ENCODE measurements around the gene SERPINE2. TPM values are rescaled to one million over a fixed set of nuclear protein-coding genes. Genes with fewer than 3 reads are reported as not detected.
A peak's percentile ranks its signal among the peaks of the same experiment; 100 is the strongest.

Gene SERPINE2
- total and polyA plus RNA-seq, 2 experiments from 2014 or later, result 1,864 to 5,355 TPM

DNA sequence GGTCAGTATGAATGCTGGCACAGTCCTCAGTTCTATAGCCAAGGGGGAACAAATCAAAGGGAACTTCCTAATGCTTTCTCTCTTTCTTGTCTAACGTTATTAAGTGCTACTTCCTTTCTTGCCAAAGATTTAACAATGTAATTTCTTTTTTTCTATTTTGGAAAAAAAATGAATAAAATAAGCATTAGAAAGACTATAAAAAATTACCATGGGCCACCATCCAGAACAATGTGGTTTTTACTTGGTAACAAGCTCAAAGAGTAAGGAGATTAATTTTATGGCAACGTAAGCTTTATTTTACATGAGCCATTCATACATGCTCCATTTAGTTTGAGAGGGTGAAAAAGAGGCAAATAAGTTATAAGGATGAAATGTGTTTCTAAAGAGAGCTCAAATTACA lies 40.1 kb downstream of the SERPINE2 start:
- H3K79me2 ChIP-seq (ENCODE audit: insufficient read depth), result peaks cover 100% of the 10 kb centered on the region
- H3K27ac ChIP-seq, result peak overlapping the region; percentile 71
- DNase-seq, result no peak
- no peak for TF ChIP-seq EZH2phosphoT487 (IDR thresholded peaks at IDR 0.05; ENCODE audit: insufficient read depth, low read depth)
- TF ChIP-seq EZH2 (IDR thresholded peaks at IDR 0.05; ENCODE audit: insufficient read depth, poor library complexity, severe bottlenecking), result no peak
- in situ Hi-C loops (cut with MboI), result loop anchor here (10.0 kb wide), 1 partner anchor 286 kb away; no protein-coding TSS in a partner anchor
- no peaks in the 10 kb centered on the region for H3K9me3 ChIP-seq (ENCODE audit: low read depth)
- H3K4me1 ChIP-seq (ENCODE audit: insufficient read depth), result peaks cover 25% of the 10 kb centered on the region; the same call in 1 of the 2 replicates
- no peaks in the 10 kb centered on the region for H3K9me2 ChIP-seq (ENCODE audit: insufficient read depth)
- no peak overlapping the region for H3K9ac ChIP-seq
- H4K20me1 ChIP-seq (ENCODE audit: insufficient read depth), result 0 out of 2 replicates have a peak, but pooled peaks cover 4% of the 10 kb centered on the region
- 92 to 100% methylated on average over 2 of the region's 2 CpGs for WGBS, 2 experiments (ENCODE audit: low coverage in 1 of 2, low lambda C conversion rate in 2 of 2, missing lambda C conversion rate in 2 of 2)
- H3F3A ChIP-seq (ENCODE audit: insufficient read depth), result peaks cover 85% of the 10 kb centered on the region
- H3K36me3 ChIP-seq (ENCODE audit: low read depth), result peaks cover 83% of the 10 kb centered on the region
- H3K4me3 ChIP-seq, result no peak overlapping the region
- H3K4me2 ChIP-seq (ENCODE audit: unreplicated experiment), result no peak overlapping the region
- no peaks in the 10 kb centered on the region for H3K27me3 ChIP-seq (replicated peaks; ENCODE audit: insufficient read depth)
- no peak overlapping the region for H2AFZ ChIP-seq

DNA sequence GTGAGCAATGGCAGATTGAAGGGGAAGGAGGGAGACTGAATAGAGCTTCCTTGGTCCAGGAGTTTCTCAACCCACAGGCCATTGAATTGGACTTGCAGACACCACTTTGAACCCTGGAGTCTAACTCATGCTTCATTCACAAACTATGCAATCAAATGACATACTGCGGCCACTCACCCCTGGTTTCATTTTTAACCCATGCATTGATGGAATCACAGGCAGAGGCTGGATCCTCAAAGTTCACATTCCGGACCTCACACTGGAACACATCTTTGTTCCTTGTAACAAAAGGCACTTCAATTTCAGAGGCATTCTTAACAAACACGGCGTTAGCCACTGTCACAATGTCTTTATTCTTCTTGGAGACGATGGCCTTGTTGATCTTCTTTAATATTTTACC lies 41.1 kb downstream of the SERPINE2 start:
- no peak overlapping the region for H3K9ac ChIP-seq
- peaks cover 97% of the 10 kb centered on the region for H3K79me2 ChIP-seq (ENCODE audit: insufficient read depth)
- no peaks in the 10 kb centered on the region for H3K27me3 ChIP-seq (replicated peaks; ENCODE audit: insufficient read depth)
- H3K4me3 ChIP-seq, result no peak overlapping the region
- peaks cover 27% of the 10 kb centered on the region; the same call in 1 of the 2 replicates for H3K4me1 ChIP-seq (ENCODE audit: insufficient read depth)
- peak; percentile 27 for DNase-seq
- peaks cover 85% of the 10 kb centered on the region for H3K36me3 ChIP-seq (ENCODE audit: low read depth)
- no peak overlapping the region for H3K4me2 ChIP-seq (ENCODE audit: unreplicated experiment)
- TF ChIP-seq EZH2 (IDR thresholded peaks at IDR 0.05; ENCODE audit: insufficient read depth, poor library complexity, severe bottlenecking), result no peak
- TF ChIP-seq EZH2phosphoT487 (IDR thresholded peaks at IDR 0.05; ENCODE audit: insufficient read depth, low read depth), result no peak
- H3K9me2 ChIP-seq (ENCODE audit: insufficient read depth), result no peaks in the 10 kb centered on the region
- H3K9me3 ChIP-seq (ENCODE audit: low read depth), result no peaks in the 10 kb centered on the region
- H2AFZ ChIP-seq, result no peak overlapping the region
- in situ Hi-C loops (cut with MboI), result loop anchor here (10.0 kb wide), 1 partner anchor 287 kb away; no protein-coding TSS in a partner anchor
- no peaks in the 10 kb centered on the region for H4K20me1 ChIP-seq (ENCODE audit: insufficient read depth)
- peaks cover 83% of the 10 kb centered on the region for H3F3A ChIP-seq (ENCODE audit: insufficient read depth)
- H3K27ac ChIP-seq, result peak overlapping the region; percentile 71
- WGBS, 2 experiments (ENCODE audit: low coverage in 1 of 2, low lambda C conversion rate in 2 of 2, missing lambda C conversion rate in 2 of 2), result 84% methylated on average over 5 of the region's 5 CpGs

DNA sequence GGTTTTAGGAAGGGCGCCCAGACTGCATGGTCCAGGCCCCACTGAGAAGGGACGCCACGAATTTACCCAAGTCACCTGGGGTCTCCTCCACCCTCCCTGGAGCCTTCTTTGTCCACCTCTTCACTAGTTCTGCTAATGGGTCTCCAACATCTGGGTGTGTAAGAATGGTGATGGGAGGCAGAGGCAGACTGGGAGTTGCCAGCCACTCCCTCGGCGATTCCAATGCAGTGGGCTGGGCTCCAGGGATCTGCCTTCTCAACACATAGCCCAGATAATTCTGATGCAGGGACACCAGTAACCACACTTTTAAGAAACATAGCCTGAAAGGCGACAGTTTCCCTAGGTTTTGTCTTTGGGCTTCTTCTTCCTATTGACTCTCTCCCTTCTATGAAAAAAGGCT lies 42.7 kb downstream of the SERPINE2 start:
- Histone ChIP-seq H3K27me3 (replicated peaks; ENCODE audit: insufficient read depth) (no peaks in the 10 kb centered on the region), H3K79me2 (ENCODE audit: insufficient read depth) (peaks cover 91% of the 10 kb centered on the region), H4K20me1 (ENCODE audit: insufficient read depth) (no peaks in the 10 kb centered on the region), H3K4me2 (ENCODE audit: unreplicated experiment) (no peak overlapping the region), H3F3A (ENCODE audit: insufficient read depth) (peaks cover 95% of the 10 kb centered on the region), H3K36me3 (ENCODE audit: low read depth) (peaks cover 98% of the 10 kb centered on the region), H3K27ac (peak overlapping the region; percentile 71), H2AFZ (no peak overlapping the region), H3K9ac (no peak overlapping the region), H3K9me2 (ENCODE audit: insufficient read depth) (no peaks in the 10 kb centered on the region), H3K4me1 (ENCODE audit: insufficient read depth) (peaks cover 27% of the 10 kb centered on the region; the same call in 1 of the 2 replicates), H3K9me3 (ENCODE audit: low read depth) (no peaks in the 10 kb centered on the region), H3K4me3 (no peak overlapping the region)
- WGBS, 2 experiments (ENCODE audit: low coverage in 1 of 2, low lambda C conversion rate in 2 of 2, missing lambda C conversion rate in 2 of 2), result 86% methylated on average over 6 of the region's 6 CpGs
- no peak for DNase-seq
- no peak for TF ChIP-seq EZH2 (IDR thresholded peaks at IDR 0.05; ENCODE audit: insufficient read depth, poor library complexity, severe bottlenecking)
- no peak for TF ChIP-seq EZH2phosphoT487 (IDR thresholded peaks at IDR 0.05; ENCODE audit: insufficient read depth, low read depth)
- in situ Hi-C loops (cut with MboI), result loop anchor here (10.0 kb wide), 1 partner anchor 288 kb away; no protein-coding TSS in a partner anchor

DNA sequence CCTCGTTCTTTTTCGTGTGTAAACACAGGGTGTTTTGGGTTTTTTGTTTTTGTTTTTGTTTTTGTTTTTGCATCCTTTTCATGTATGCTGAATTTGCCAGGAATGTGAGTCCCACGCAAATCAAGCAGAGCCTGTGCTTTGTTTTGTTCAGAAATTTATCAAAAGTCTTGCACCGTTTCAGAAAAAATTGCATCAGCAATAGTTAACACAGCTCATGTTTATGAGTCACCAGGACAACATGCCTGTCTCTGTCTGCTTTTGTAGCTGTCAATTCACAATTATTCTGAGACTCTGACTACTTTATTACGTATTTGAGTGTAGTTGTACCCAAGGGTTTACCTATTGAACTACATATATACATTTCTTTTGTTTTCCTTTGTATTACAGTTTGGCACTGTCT lies 43.5 kb downstream of the SERPINE2 start:
- in situ Hi-C loops (cut with MboI), result loop anchor here (10.0 kb wide), 1 partner anchor 289 kb away; no protein-coding TSS in a partner anchor
- Histone ChIP-seq H3K79me2 (ENCODE audit: insufficient read depth) (peaks cover 82% of the 10 kb centered on the region), H3K36me3 (ENCODE audit: low read depth) (peaks cover 98% of the 10 kb centered on the region)

More for the DNA sequence above, 43.5 kb downstream of the SERPINE2 start:
- Histone ChIP-seq H3K4me3 (no peak overlapping the region), H3F3A (ENCODE audit: insufficient read depth) (peaks cover 97% of the 10 kb centered on the region), H3K9ac (0 out of 2 replicates have a peak overlapping the region, but pooled peaks have one; percentile 31), H3K27me3 (replicated peaks; ENCODE audit: insufficient read depth) (no peaks in the 10 kb centered on the region), H3K4me1 (ENCODE audit: insufficient read depth) (peaks cover 27% of the 10 kb centered on the region; the same call in 1 of the 2 replicates), H4K20me1 (ENCODE audit: insufficient read depth) (no peaks in the 10 kb centered on the region), H3K9me2 (ENCODE audit: insufficient read depth) (no peaks in the 10 kb centered on the region), H3K27ac (peak overlapping the region; percentile 71), H2AFZ (no peak overlapping the region), H3K4me2 (ENCODE audit: unreplicated experiment) (no peak overlapping the region), H3K9me3 (ENCODE audit: low read depth) (no peaks in the 10 kb centered on the region)
- peak; percentile 72 for DNase-seq
- WGBS, 2 experiments (ENCODE audit: low coverage in 1 of 2, low lambda C conversion rate in 2 of 2, missing lambda C conversion rate in 2 of 2), result 81 to 84% methylated on average over 5 of the region's 5 CpGs
- TF ChIP-seq EZH2phosphoT487 (IDR thresholded peaks at IDR 0.05; ENCODE audit: insufficient read depth, low read depth) (no peak), EZH2 (IDR thresholded peaks at IDR 0.05; ENCODE audit: insufficient read depth, poor library complexity, severe bottlenecking) (no peak)

All from GM23248 (cell line).